Endodermal cell (in vitro differentiated cells): Measurements from ENCODE around the gene TSC2. TPM values are rescaled to one million over a fixed set of nuclear protein-coding genes. Genes with fewer than 3 reads are reported as not detected.

Experiments
- DNase-seq: peaks from one replicate; pipeline ENCODE4 v3.0.0-alpha.2; 2017
- H3K27ac ChIP-seq: 2 replicates; pipeline ENCODE4 v1.5.1; 2013; ENCODE audit warnings: mild to moderate bottlenecking, low read depth, low read length, moderate library complexity
- H3K27me3 ChIP-seq: 2 replicates; pipeline ENCODE4 v1.6.1; 2013; ENCODE audit warnings: mild to moderate bottlenecking, low read length, moderate library complexity; ENCODE audit not compliant: insufficient read depth, control insufficient read depth, poor library complexity, severe bottlenecking
- H3K36me3 ChIP-seq: 2 replicates; pipeline ENCODE4 v1.7.0; 2013; ENCODE audit warnings: mild to moderate bottlenecking, low read length, moderate library complexity; ENCODE audit not compliant: control insufficient read depth, insufficient read depth
- H3K4me1 ChIP-seq: one replicate; pipeline ENCODE4 v1.7.0; 2013; ENCODE audit warnings: low read length; ENCODE audit not compliant: control insufficient read depth, insufficient read depth
- H3K4me3 ChIP-seq: 2 replicates; pipeline ENCODE4 v1.5.1; 2013; ENCODE audit warnings: mild to moderate bottlenecking, low read length, moderate library complexity
- H3K9ac ChIP-seq: 2 replicates; pipeline ENCODE4 v1.6.1; 2013; ENCODE audit warnings: mild to moderate bottlenecking, low read length, moderate library complexity; ENCODE audit not compliant: poor library complexity, severe bottlenecking; ENCODE audit errors: extremely low read depth
- H3K9me3 ChIP-seq: 2 replicates; pipeline ENCODE4 v1.6.1; 2013; ENCODE audit warnings: mild to moderate bottlenecking, low read length, moderate library complexity; ENCODE audit not compliant: control insufficient read depth
- H3K27ac Mint-ChIP-seq: 2 replicates; pipeline ENCODE4 v1.8.0; 2020; ENCODE audit warnings: mixed read lengths
- H3K27me3 Mint-ChIP-seq: 2 replicates; pipeline ENCODE4 v1.8.0; 2021; ENCODE audit warnings: mild to moderate bottlenecking, mixed read lengths; ENCODE audit not compliant: insufficient read depth
- H3K36me3 Mint-ChIP-seq: 2 replicates; pipeline ENCODE4 v1.8.0; 2020; ENCODE audit warnings: low read depth, mixed read lengths
- H3K4me1 Mint-ChIP-seq: 2 replicates; pipeline ENCODE4 v1.8.0; 2020; ENCODE audit warnings: mixed read lengths
- H3K4me3 Mint-ChIP-seq: 2 replicates; pipeline ENCODE4 v1.8.0; 2020; ENCODE audit warnings: mild to moderate bottlenecking, moderate library complexity, mixed read lengths
- H3K9me3 Mint-ChIP-seq: 2 replicates; pipeline ENCODE4 v1.8.0; 2020; ENCODE audit warnings: mild to moderate bottlenecking, mixed read lengths
- CTCF ChIP-seq: fragments of 200-600 bp; sonication (generic); conservative IDR thresholded peaks from 2 replicates; pipeline ENCODE4 v1.5.0; 2021; ENCODE audit warnings: antibody characterized with exemption, mild to moderate bottlenecking
- WGBS, 2 experiments: methylation state at CpG; one replicate each; pipeline versions ENCODE4 v1.1.5 to v1.1.7; 2013; ENCODE audit warnings: missing lambda C conversion rate in 2 of 2, mixed read lengths in 1 of 2; ENCODE audit not compliant: insufficient coverage in 1 of 2, insufficient read length in 1 of 2; 5-methylcytosine and 5-hydroxymethylcytosine counted together
- total RNA-seq, 2 donors: library from RNA; stranded (reverse); fragmentation: NEBNext Ultra II Directional in 1 of 2; extraction: Animal tissue kit (Norgen Biotek cat#: 25700) in 1 of 2; gene quantifications; 2 replicates in 1 of 2; 3 replicates in 1 of 2; pipeline ENCODE4 v1.2.1, GENCODE V29; 2021

Gene TSC2
- total RNA-seq, 2 donors from 2014 or later, result 166 to 192 TPM

- no peak overlapping the region for H3K27ac ChIP-seq
- TF ChIP-seq CTCF, result no peak
- Mint-ChIP-seq H3K36me3 (peaks cover 4% of the 10 kb centered on the region), H3K4me3 (no peak overlapping the region), H3K27ac (no peak overlapping the region), H3K27me3 (no peaks in the 10 kb centered on the region), H3K4me1 (peaks cover 7% of the 10 kb centered on the region), H3K9me3 (no peaks in the 10 kb centered on the region)
- no peak overlapping the region for H3K4me3 ChIP-seq
- no peaks in the 10 kb centered on the region for H3K9me3 ChIP-seq
- H3K9ac ChIP-seq, result no peak overlapping the region
- H3K27me3 ChIP-seq, result no peaks in the 10 kb centered on the region
- H3K36me3 ChIP-seq, result no peaks in the 10 kb centered on the region
- peaks cover 6% of the 10 kb centered on the region for H3K4me1 ChIP-seq
- 94 to 96% methylated on average over 12 to 15 of the region's 15 CpGs for WGBS, 2 experiments
- DNase-seq, result no peak
Observed at GRCh38 chr16:2037115-2037514, 10.7 kb upstream of the TSC2 start.

GRCh38 chr16:2037647-2038381, 10.0 kb upstream of the TSC2 start:
- H3K9ac ChIP-seq, result no peak overlapping the region
- H3K36me3 Mint-ChIP-seq, result peaks cover 4% of the 10 kb centered on the region
- no peaks in the 10 kb centered on the region for H3K36me3 ChIP-seq
- no peaks in the 10 kb centered on the region for H3K9me3 ChIP-seq
- H3K4me1 ChIP-seq, result peaks cover 6% of the 10 kb centered on the region
- no peak for TF ChIP-seq CTCF
- no peak overlapping the region for H3K4me3 ChIP-seq
- H3K27ac ChIP-seq, result no peak overlapping the region
- H3K27me3 ChIP-seq, result no peaks in the 10 kb centered on the region
- no peak overlapping the region for H3K4me3 Mint-ChIP-seq
- H3K27me3 Mint-ChIP-seq, result no peaks in the 10 kb centered on the region
- WGBS, 2 experiments, result 93 to 94% methylated on average over 14 to 29 of the region's 29 CpGs
- H3K27ac Mint-ChIP-seq, result no peak overlapping the region
- H3K4me1 Mint-ChIP-seq, result peaks cover 7% of the 10 kb centered on the region
- no peak for DNase-seq
- H3K9me3 Mint-ChIP-seq, result no peaks in the 10 kb centered on the region

- Histone ChIP-seq H3K36me3 (no peaks in the 10 kb centered on the region), H3K27ac (no peak overlapping the region), H3K9me3 (no peaks in the 10 kb centered on the region), H3K9ac (no peak overlapping the region), H3K27me3 (no peaks in the 10 kb centered on the region), H3K4me3 (no peak overlapping the region), H3K4me1 (peaks cover 6% of the 10 kb centered on the region)
- WGBS, 2 experiments, result 94 to 95% methylated on average over 23 to 41 of the region's 41 CpGs
- Mint-ChIP-seq H3K27me3 (no peaks in the 10 kb centered on the region), H3K4me3 (no peak overlapping the region), H3K36me3 (peaks cover 4% of the 10 kb centered on the region), H3K9me3 (no peaks in the 10 kb centered on the region), H3K27ac (peak overlapping the region; percentile 61), H3K4me1 (peaks cover 7% of the 10 kb centered on the region)
- DNase-seq, result no peak
- no peak for TF ChIP-seq CTCF
Observed at GRCh38 chr16:2038382-2039231, 9.2 kb upstream of the TSC2 start.
